SK-N-SH treated with all-trans-retinoic acid at 6 μM for 48 hours (cell line): ENCODE data around the gene NRIP1.

Experiments used
- ARNTL ChIP-seq: fragments of 450-650 bp; formaldehyde crosslinking; IDR thresholded peaks from 2 replicates; pipeline ENCODE4 v1.5.0; 2020; ENCODE audit warnings: low read depth, mild to moderate bottlenecking, moderate library complexity, borderline replicate concordance
- BACH2 ChIP-seq: fragments of 250-450 bp; sonication (Bioruptor Pico); IDR thresholded peaks from 2 replicates; pipeline ENCODE4 v1.9.0; 2021; ENCODE audit warnings: mild to moderate bottlenecking, borderline replicate concordance
- GLIS3 ChIP-seq: fragments of 250-450 bp; sonication (Bioruptor Pico); IDR thresholded peaks from 2 replicates; pipeline ENCODE4 v1.5.0; 2020; ENCODE audit warnings: mild to moderate bottlenecking, moderate library complexity
- SNAI2 ChIP-seq: fragments of 250-450 bp; sonication (Bioruptor Pico); IDR thresholded peaks from 2 replicates; pipeline ENCODE4 v1.5.0; 2020; ENCODE audit warnings: mild to moderate bottlenecking, moderate library complexity
- TOX ChIP-seq: fragments of 250-450 bp; sonication (Bioruptor Pico); IDR thresholded peaks from 2 replicates; pipeline ENCODE4 v1.8.0; 2021; ENCODE audit warnings: mild to moderate bottlenecking, moderate library complexity, borderline replicate concordance
- ZC3H10 ChIP-seq: fragments of 250-450 bp; sonication (Bioruptor Pico); IDR thresholded peaks from 2 replicates; pipeline ENCODE4 v1.5.1; 2021; ENCODE audit warnings: mild to moderate bottlenecking, moderate library complexity
- ZFP3 ChIP-seq: fragments of 250-450 bp; sonication (Bioruptor Pico); IDR thresholded peaks from 2 replicates; pipeline ENCODE4 v1.5.0; 2020; ENCODE audit warnings: mild to moderate bottlenecking, moderate library complexity
- ZNF8 ChIP-seq: fragments of 450-650 bp; formaldehyde crosslinking; IDR thresholded peaks from 2 replicates; pipeline ENCODE4 v1.5.0; 2020; ENCODE audit warnings: mild to moderate bottlenecking, moderate library complexity
- TF ChIP-seq, protein P1 (sequence below): fragments of 250-450 bp; sonication (Bioruptor Pico); IDR thresholded peaks from 2 replicates; pipeline ENCODE4 v1.8.0; 2021; ENCODE audit warnings: low read depth, mild to moderate bottlenecking, moderate library complexity, borderline replicate concordance
- TF ChIP-seq, protein P2 (sequence below): fragments of 250-450 bp; sonication (Bioruptor Pico); IDR thresholded peaks from 2 replicates; pipeline ENCODE4 v1.8.0; 2020; ENCODE audit warnings: mild to moderate bottlenecking, moderate library complexity, borderline replicate concordance
- TF ChIP-seq, protein P3 (sequence below): fragments of 250-450 bp; sonication (Bioruptor Pico); IDR thresholded peaks from 2 replicates; pipeline ENCODE4 v1.5.1; 2021; ENCODE audit warnings: mild to moderate bottlenecking, moderate library complexity

DNA sequence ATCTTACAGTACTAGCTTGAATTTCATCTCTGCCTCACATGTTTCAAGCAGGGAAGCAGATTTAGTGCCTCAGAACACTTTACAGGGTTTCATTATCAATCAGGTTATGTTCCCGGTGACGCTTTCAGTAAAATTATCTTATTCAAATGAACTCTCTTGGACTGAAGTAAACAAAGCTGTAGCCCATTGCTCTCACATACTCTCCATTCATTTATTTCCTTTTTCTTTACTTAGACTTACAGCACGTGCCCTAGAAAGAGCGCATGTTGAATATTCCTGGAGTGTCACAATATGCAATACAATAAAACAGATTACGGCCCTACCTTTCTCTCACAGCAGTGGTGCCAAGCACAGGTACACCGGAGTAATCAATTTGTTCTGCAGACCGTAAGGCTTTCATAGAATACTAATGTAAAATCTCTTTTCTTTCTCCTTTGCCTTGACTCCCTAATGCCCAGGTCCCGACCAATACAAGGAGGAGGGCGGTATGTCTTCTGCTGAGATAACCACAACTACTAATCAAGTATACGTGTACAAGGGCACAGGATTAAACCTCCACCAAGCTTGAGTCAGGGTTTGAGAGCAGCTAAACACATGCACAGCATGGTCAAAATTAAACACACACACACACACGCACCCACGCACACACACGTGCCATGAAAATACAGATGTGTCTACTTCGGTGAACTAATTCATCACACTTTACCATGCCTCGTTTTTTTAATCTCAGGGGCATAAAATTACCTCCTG, 62.8 kb downstream of the NRIP1 start:
- no peak for TF ChIP-seq ARNTL (CRISPR knock-in tag)
- TF ChIP-seq, protein P1, sequence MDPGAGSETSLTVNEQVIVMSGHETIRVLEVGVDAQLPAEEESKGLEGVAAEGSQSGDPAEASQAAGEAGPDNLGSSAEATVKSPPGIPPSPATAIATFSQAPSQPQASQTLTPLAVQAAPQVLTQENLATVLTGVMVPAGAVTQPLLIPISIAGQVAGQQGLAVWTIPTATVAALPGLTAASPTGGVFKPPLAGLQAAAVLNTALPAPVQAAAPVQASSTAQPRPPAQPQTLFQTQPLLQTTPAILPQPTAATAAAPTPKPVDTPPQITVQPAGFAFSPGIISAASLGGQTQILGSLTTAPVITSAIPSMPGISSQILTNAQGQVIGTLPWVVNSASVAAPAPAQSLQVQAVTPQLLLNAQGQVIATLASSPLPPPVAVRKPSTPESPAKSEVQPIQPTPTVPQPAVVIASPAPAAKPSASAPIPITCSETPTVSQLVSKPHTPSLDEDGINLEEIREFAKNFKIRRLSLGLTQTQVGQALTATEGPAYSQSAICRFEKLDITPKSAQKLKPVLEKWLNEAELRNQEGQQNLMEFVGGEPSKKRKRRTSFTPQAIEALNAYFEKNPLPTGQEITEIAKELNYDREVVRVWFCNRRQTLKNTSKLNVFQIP (CRISPR knock-in tag), result no peak
- TF ChIP-seq ZFP3, result no peak
- TF ChIP-seq, protein P2, sequence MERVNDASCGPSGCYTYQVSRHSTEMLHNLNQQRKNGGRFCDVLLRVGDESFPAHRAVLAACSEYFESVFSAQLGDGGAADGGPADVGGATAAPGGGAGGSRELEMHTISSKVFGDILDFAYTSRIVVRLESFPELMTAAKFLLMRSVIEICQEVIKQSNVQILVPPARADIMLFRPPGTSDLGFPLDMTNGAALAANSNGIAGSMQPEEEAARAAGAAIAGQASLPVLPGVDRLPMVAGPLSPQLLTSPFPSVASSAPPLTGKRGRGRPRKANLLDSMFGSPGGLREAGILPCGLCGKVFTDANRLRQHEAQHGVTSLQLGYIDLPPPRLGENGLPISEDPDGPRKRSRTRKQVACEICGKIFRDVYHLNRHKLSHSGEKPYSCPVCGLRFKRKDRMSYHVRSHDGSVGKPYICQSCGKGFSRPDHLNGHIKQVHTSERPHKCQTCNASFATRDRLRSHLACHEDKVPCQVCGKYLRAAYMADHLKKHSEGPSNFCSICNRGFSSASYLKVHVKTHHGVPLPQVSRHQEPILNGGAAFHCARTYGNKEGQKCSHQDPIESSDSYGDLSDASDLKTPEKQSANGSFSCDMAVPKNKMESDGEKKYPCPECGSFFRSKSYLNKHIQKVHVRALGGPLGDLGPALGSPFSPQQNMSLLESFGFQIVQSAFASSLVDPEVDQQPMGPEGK (CRISPR knock-in tag), result no peak
- TF ChIP-seq ZNF8, result no peak
- no peak for TF ChIP-seq ZC3H10 (CRISPR knock-in tag)
- TF ChIP-seq, protein P3, sequence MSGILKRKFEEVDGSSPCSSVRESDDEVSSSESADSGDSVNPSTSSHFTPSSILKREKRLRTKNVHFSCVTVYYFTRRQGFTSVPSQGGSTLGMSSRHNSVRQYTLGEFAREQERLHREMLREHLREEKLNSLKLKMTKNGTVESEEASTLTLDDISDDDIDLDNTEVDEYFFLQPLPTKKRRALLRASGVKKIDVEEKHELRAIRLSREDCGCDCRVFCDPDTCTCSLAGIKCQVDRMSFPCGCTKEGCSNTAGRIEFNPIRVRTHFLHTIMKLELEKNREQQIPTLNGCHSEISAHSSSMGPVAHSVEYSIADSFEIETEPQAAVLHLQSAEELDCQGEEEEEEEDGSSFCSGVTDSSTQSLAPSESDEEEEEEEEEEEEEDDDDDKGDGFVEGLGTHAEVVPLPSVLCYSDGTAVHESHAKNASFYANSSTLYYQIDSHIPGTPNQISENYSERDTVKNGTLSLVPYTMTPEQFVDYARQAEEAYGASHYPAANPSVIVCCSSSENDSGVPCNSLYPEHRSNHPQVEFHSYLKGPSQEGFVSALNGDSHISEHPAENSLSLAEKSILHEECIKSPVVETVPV (CRISPR knock-in tag), result no peak
- no peak for TF ChIP-seq SNAI2 (CRISPR knock-in tag)
- TF ChIP-seq GLIS3 (CRISPR knock-in tag), result no peak
- TF ChIP-seq BACH2 (CRISPR knock-in tag), result no peak
- no peak for TF ChIP-seq TOX
